Measurements from ENCODE around the gene CCDC184.

Gene CCDC184

GRCh38 chr12:48194799-48195201 lies 11.4 kb downstream of the CCDC184 start:
- no peaks in the 10 kb centered on the region for H3K27me3 Mint-ChIP-seq (ENCODE audit: low read depth)
- H3K27ac Mint-ChIP-seq = peak overlapping the region; percentile 5 to 78 (median 57)
- TF ChIP-seq, protein P1, sequence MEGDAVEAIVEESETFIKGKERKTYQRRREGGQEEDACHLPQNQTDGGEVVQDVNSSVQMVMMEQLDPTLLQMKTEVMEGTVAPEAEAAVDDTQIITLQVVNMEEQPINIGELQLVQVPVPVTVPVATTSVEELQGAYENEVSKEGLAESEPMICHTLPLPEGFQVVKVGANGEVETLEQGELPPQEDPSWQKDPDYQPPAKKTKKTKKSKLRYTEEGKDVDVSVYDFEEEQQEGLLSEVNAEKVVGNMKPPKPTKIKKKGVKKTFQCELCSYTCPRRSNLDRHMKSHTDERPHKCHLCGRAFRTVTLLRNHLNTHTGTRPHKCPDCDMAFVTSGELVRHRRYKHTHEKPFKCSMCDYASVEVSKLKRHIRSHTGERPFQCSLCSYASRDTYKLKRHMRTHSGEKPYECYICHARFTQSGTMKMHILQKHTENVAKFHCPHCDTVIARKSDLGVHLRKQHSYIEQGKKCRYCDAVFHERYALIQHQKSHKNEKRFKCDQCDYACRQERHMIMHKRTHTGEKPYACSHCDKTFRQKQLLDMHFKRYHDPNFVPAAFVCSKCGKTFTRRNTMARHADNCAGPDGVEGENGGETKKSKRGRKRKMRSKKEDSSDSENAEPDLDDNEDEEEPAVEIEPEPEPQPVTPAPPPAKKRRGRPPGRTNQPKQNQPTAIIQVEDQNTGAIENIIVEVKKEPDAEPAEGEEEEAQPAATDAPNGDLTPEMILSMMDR (IDR thresholded peaks at IDR 0.05; ENCODE audit: unreplicated experiment in 3 of 3) = no peak
- H3K36me3 Mint-ChIP-seq (ENCODE audit: low read depth) = no peaks in the 10 kb centered on the region
- H3K4me1 Mint-ChIP-seq = peaks cover 38% of the 10 kb centered on the region
- H3K9me3 Mint-ChIP-seq = no peaks in the 10 kb centered on the region
- H3K4me3 Mint-ChIP-seq = peak overlapping the region; percentile 22 to 60 (median 37)

GRCh38 chr12:48197549-48197970 lies 14.1 kb downstream of the CCDC184 start:
- Mint-ChIP-seq H3K9me3 (peaks cover 12% of the 10 kb centered on the region), H3K27me3 (ENCODE audit: low read depth) (no peaks in the 10 kb centered on the region), H3K36me3 (ENCODE audit: low read depth) (peaks cover 13% of the 10 kb centered on the region), H3K4me3 (peak overlapping the region; percentile 77 to 89 (median 86)), H3K4me1 (peaks cover 42% of the 10 kb centered on the region), H3K27ac (peak overlapping the region; percentile 80 to 89 (median 88))
- TF ChIP-seq, protein P1 (IDR thresholded peaks at IDR 0.05; ENCODE audit: unreplicated experiment in 3 of 3) = peak; percentile 41 to 58 (median 42)

GRCh38 chr12:48197971-48198671 lies 14.7 kb downstream of the CCDC184 start:
- peak overlapping the region; percentile 77 to 89 (median 86) for H3K4me3 Mint-ChIP-seq
- peaks cover 17% of the 10 kb centered on the region for H3K36me3 Mint-ChIP-seq (ENCODE audit: low read depth)
- peaks cover 15% of the 10 kb centered on the region for H3K9me3 Mint-ChIP-seq
- peak overlapping the region; percentile 80 to 89 (median 88) for H3K27ac Mint-ChIP-seq
- H3K27me3 Mint-ChIP-seq (ENCODE audit: low read depth) = no peaks in the 10 kb centered on the region
- peaks cover 42% of the 10 kb centered on the region for H3K4me1 Mint-ChIP-seq
- TF ChIP-seq, protein P1 (IDR thresholded peaks at IDR 0.05; ENCODE audit: unreplicated experiment in 3 of 3) = no peak

DNA sequence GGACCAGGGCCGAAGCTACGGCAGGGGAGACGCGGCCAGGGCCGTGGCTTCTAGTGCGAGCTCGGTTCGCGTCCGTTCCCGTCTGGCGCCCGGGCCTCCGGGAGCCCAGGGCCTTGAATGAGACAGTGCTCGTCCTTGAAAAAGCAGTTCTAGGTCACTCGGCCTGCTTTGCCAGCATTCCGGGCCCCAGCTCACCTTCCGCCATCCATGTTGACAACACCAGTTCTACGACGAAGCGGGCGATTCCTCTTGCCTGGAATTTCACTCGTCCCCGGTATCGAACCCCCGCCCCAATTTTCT lies 15.2 kb downstream of the CCDC184 start:
- peak overlapping the region; percentile 77 to 89 (median 86) for H3K4me3 Mint-ChIP-seq
- H3K36me3 Mint-ChIP-seq (ENCODE audit: low read depth) = peaks cover 17% of the 10 kb centered on the region
- H3K27ac Mint-ChIP-seq = peak overlapping the region; percentile 80 to 89 (median 88)
- H3K9me3 Mint-ChIP-seq = peaks cover 16% of the 10 kb centered on the region
- TF ChIP-seq, protein P1 (IDR thresholded peaks at IDR 0.05; ENCODE audit: unreplicated experiment in 3 of 3) = no peak
- no peaks in the 10 kb centered on the region for H3K27me3 Mint-ChIP-seq (ENCODE audit: low read depth)
- peaks cover 40% of the 10 kb centered on the region for H3K4me1 Mint-ChIP-seq

- H3K27me3 Mint-ChIP-seq (ENCODE audit: low read depth) = no peaks in the 10 kb centered on the region
- peaks cover 17% of the 10 kb centered on the region for H3K36me3 Mint-ChIP-seq (ENCODE audit: low read depth)
- H3K4me3 Mint-ChIP-seq = peak overlapping the region; percentile 77 to 89 (median 86)
- H3K4me1 Mint-ChIP-seq = peaks cover 39% of the 10 kb centered on the region
- TF ChIP-seq, protein P1 (IDR thresholded peaks at IDR 0.05; ENCODE audit: unreplicated experiment in 3 of 3) = no peak
- peak overlapping the region; percentile 80 to 89 (median 88) for H3K27ac Mint-ChIP-seq
- peaks cover 16% of the 10 kb centered on the region for H3K9me3 Mint-ChIP-seq
Measured at GRCh38 chr12:48198985-48199384, 15.5 kb downstream of the CCDC184 start.

GRCh38 chr12:48199774-48200221 lies 16.4 kb downstream of the CCDC184 start:
- Mint-ChIP-seq H3K9me3 (peaks cover 20% of the 10 kb centered on the region), H3K27me3 (ENCODE audit: low read depth) (no peaks in the 10 kb centered on the region), H3K36me3 (ENCODE audit: low read depth) (peaks cover 22% of the 10 kb centered on the region), H3K4me3 (peak overlapping the region; percentile 77 to 89 (median 86)), H3K27ac (peak overlapping the region; percentile 80 to 89 (median 88)), H3K4me1 (peaks cover 32% of the 10 kb centered on the region)
- TF ChIP-seq, protein P1 (IDR thresholded peaks at IDR 0.05; ENCODE audit: unreplicated experiment in 3 of 3) = no peak
